GM12892 (cell line): ENCODE results near the gene CCL5.

Source experiments
- POLR2AphosphoS5 ChIP-seq: IDR thresholded peaks from 2 replicates; pipeline ENCODE4 v1.6.1; 2011; ENCODE audit warnings: low read depth, low read length, control low read depth
- TAF1 ChIP-seq: IDR thresholded peaks from 2 replicates; pipeline ENCODE4 v1.6.1; 2011; ENCODE audit warnings: low read depth, mild to moderate bottlenecking, control low read depth, low read length, borderline replicate concordance

DNA sequence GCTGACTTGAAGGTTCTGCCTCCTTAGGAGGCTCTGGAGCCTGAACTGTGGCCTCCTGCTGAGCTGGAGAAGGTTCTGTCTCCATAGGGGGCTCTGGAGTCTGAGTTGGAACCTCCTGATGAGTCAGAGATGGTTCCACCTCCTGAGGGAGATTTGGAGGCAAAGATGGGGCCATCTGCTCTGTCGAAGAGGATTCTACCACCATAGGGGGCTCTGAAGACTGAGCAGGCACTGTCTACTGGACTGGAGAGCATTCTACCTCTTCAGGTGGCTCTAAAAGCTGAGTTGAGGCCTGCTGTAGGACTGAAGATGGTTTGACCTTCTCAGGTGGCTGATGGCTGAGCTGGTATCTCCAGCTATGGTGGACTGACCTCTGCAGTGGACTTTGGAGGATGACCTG lies 34.2 kb upstream of the CCL5 start:
- TF ChIP-seq TAF1 (no peak), POLR2AphosphoS5 (no peak)
